Keratinocyte (primary cell): ENCODE measurements around the gene CD164L2.

Experiments
- CTCF ChIP-seq, 3 experiments: IDR thresholded peaks in 1 of 3; conservative IDR thresholded peaks in 1 of 3; optimal IDR thresholded peaks in 1 of 3; 2 replicates in 2 of 3; 3 replicates in 1 of 3; pipeline versions ENCODE3 to v1.5.1; 2011; ENCODE audit warnings: low read length in 3 of 3, mild to moderate bottlenecking in 3 of 3, moderate library complexity in 2 of 3, control low read depth in 1 of 3, inconsistent platforms in 1 of 3; ENCODE audit not compliant: insufficient read depth in 2 of 3; ENCODE audit errors: extremely low read depth in 1 of 3
- EZH2 ChIP-seq: IDR thresholded peaks from one replicate; pipeline ENCODE4 v1.6.1; 2012; ENCODE audit warnings: inconsistent platforms, mild to moderate bottlenecking, low read length, moderate library complexity

GRCh38 chr1:27338751-27339150 is 44.4 kb downstream of the CD164L2 start:
- TF ChIP-seq CTCF (optimal IDR thresholded peaks at IDR 0.05 in 1 of 3, IDR thresholded peaks at IDR 0.05 in 1 of 3, conservative IDR thresholded peaks at IDR 0.05 in 1 of 3; ENCODE audit: extremely low read depth in 1 of 3, insufficient read depth in 2 of 3, low read length in 3 of 3) = no peak
- TF ChIP-seq EZH2 = no peak
